Thyroid gland (tissue), 4 donors: ENCODE results near the gene S100A9. TPM values are rescaled to one million over a fixed set of nuclear protein-coding genes. Genes with fewer than 3 reads are reported as not detected.
"Not testable (repeated sequence)": the region's sequence is repeated elsewhere in the genome, so short reads cannot be mapped to it uniquely, and the experiment has no call there.

ENCODE experiments used
- DNase-seq, 2 donors: peaks; one replicate each; pipeline ENCODE4 v3.0.0-alpha.2; 2019
- H3K27ac ChIP-seq, 3 donors: fragments of 200-600 bp; sonication (generic); 1 replicate in 2 of 3; 2 replicates in 1 of 3; pipeline ENCODE4 v1.5.1; 2016 to 2019; ENCODE audit warnings: mild to moderate bottlenecking in 1 of 3, moderate library complexity in 1 of 3
- H3K27me3 ChIP-seq: fragments of 200-600 bp; sonication (generic); one replicate; pipeline ENCODE4 v1.5.1; 2019
- H3K36me3 ChIP-seq, 2 donors: fragments of 200-600 bp; sonication (generic); one replicate each; pipeline ENCODE4 v1.5.1; 2016 to 2019
- H3K4me1 ChIP-seq, 2 donors: fragments of 200-600 bp; sonication (generic); one replicate each; pipeline ENCODE4 v1.5.1; 2017 to 2019
- H3K4me3 ChIP-seq, 3 donors: fragments of 200-600 bp; sonication (generic); replicated peaks in 1 of 3; 1 replicate in 2 of 3; 2 replicates in 1 of 3; pipeline ENCODE4 v1.5.1; 2016; ENCODE audit warnings: mild to moderate bottlenecking in 1 of 3
- H3K9me3 ChIP-seq: fragments of 200-600 bp; sonication (generic); one replicate; pipeline ENCODE4 v1.5.1; 2017
- POLR2A ChIP-seq, 2 donors: fragments of 450-650 bp; IDR thresholded peaks; one replicate each; pipeline ENCODE4 v1.6.1; 2017; ENCODE audit warnings: antibody characterized with exemption in 2 of 2, mild to moderate bottlenecking in 2 of 2, moderate library complexity in 1 of 2
- WGBS, 2 donors: methylation state at CpG; one replicate each; pipeline ENCODE4 v1.1.5; 2017; 5-methylcytosine and 5-hydroxymethylcytosine counted together
- intact Hi-C: fragments of 100-400 bp; cut with DNase I; formaldehyde crosslinking; loops from one replicate; pipeline ENCODE4 v1.15.1; 2023
- total RNA-seq, 4 donors: library from RNA; depleted of rRNA; stranded (reverse); fragments of >200 nt; gene quantifications; one replicate each; pipeline ENCODE4 v1.2.3, GENCODE V29; 2016
- TF ChIP-seq, protein P1 (sequence below), 6 experiments: fragments of 200-600 bp in 3 of 6; fragments of 450-650 bp in 3 of 6; sonication (generic) in 3 of 6; IDR thresholded peaks; one replicate each; pipeline ENCODE4 v1.5.1; 2016 to 2019; ENCODE audit warnings: antibody characterized with exemption in 6 of 6, mild to moderate bottlenecking in 2 of 6, inconsistent platforms in 1 of 6, moderate library complexity in 1 of 6

Gene S100A9
- total RNA-seq, 4 donors from 2014 or later, result 36.2 to 285 (median 66.0) TPM

DNA sequence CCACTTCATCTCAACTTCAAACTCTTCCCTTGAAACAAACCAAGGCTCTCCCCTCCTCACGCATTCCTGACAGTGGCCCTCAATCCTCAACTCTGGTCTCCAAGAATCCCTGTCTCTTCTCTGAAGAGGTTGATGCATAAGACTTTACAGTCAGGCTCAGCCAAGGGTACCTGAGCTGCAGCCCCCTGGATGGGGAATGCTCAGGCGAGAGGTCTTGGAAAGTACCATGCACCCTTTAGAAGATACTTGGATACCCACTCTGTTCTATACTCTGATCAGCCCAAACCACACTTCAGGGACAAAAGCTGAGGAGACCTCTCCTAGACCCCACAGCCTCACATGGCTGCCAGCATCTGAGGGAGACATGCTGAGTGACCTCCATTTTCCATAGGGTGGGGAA is 44.4 kb upstream of the S100A9 start:
- no peaks in the 10 kb centered on the region for H3K9me3 ChIP-seq
- H3K36me3 ChIP-seq, result no peaks in the 10 kb centered on the region
- H3K4me1 ChIP-seq, result no peaks in the 10 kb centered on the region
- intact Hi-C loops, result no loop called here
- WGBS, 2 donors, result 72 to 98% methylated on average over 2 of the region's 2 CpGs
- no peak overlapping the region for H3K4me3 ChIP-seq
- DNase-seq, result no peak
- no peak overlapping the region for H3K27ac ChIP-seq
- no peaks in the 10 kb centered on the region for H3K27me3 ChIP-seq
- no peak for TF ChIP-seq POLR2A (IDR thresholded peaks at IDR 0.05)
- TF ChIP-seq, protein P1, sequence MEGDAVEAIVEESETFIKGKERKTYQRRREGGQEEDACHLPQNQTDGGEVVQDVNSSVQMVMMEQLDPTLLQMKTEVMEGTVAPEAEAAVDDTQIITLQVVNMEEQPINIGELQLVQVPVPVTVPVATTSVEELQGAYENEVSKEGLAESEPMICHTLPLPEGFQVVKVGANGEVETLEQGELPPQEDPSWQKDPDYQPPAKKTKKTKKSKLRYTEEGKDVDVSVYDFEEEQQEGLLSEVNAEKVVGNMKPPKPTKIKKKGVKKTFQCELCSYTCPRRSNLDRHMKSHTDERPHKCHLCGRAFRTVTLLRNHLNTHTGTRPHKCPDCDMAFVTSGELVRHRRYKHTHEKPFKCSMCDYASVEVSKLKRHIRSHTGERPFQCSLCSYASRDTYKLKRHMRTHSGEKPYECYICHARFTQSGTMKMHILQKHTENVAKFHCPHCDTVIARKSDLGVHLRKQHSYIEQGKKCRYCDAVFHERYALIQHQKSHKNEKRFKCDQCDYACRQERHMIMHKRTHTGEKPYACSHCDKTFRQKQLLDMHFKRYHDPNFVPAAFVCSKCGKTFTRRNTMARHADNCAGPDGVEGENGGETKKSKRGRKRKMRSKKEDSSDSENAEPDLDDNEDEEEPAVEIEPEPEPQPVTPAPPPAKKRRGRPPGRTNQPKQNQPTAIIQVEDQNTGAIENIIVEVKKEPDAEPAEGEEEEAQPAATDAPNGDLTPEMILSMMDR (IDR thresholded peaks at IDR 0.05), result no peak

DNA sequence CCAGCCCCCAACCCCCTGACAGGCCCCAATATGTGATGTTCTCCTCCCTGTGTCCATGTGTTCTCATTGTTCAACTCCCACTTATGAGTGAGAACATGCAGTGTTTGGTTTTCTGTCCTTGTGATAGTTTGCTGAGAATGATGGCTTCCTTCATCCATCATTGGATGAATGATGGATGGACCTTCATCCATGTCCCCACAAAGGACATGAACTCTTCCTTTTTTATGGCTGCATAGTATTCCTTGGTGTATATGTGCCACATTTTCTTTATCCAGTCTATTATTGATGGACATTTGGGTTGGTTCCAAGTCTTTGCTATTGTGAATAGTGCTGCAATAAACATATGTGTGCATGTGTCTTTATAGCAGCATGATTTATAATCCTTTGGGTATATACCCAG is 43.3 kb upstream of the S100A9 start:
- H3K4me3 ChIP-seq, H3K4me1 ChIP-seq, H3K27me3 ChIP-seq, H3K36me3 ChIP-seq, H3K9me3 ChIP-seq, H3K27ac ChIP-seq, DNase-seq, intact Hi-C loops: not testable (repeated sequence)

DNA sequence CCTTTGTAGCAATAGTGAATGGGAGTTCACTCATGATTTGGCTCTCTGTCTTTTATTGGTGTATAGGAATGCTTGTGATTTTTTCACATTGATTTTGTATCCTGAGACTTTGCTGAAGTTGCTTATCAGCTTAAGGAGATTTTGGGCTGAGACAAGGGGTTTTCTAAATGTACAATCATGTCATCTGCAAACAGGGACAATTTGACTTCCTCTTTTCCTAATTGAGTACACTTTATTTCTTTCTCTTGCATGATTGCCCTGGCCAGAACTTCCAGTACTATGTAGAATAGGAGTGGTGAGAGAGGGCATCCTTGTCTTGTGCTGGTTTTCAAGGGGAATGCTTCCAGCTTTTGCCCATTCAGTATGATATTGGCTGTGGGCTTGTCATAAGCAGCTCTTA is 41.6 kb upstream of the S100A9 start:
- H3K36me3 ChIP-seq, H3K9me3 ChIP-seq, DNase-seq, H3K27me3 ChIP-seq, H3K4me1 ChIP-seq, intact Hi-C loops, H3K4me3 ChIP-seq, H3K27ac ChIP-seq: not testable (repeated sequence)

DNA sequence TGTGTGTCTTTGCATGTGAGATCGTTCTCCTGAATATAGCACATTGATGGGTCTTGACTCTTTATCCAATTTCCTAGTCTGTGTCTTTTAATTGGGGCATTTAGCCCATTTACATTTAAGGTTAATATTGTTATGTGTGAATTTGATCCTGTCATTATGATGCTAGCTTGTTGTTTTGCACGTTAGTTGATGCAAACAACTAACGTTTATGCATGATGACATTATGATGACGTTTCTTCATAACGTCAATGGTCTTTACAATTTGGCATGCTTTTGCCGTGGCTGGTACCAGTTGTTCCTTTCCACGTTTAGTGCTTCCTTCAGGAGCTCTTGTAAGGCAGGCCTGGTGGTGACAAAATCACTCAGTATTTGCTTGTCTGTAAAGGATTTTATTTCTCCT is 39.5 kb upstream of the S100A9 start:
- H3K9me3 ChIP-seq, result not testable (repeated sequence)

DNA sequence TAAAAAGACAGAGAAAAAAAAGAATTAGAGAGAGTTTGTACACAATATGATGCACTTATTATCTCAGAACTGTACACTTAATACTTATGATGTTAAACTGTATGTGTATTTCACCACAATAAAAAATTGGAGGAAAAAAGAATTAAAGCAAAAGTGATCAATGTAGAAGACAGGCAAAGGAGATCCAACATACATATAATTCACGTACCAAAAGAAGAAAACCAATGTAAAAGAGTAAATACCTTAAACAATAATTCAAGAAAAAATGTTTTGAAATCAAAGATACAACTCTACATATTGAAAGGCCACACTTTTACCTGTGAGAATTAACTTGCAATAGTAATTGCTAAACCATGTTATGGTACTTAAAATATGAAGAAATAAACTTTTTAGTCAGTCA is 35.1 kb upstream of the S100A9 start:
- Histone ChIP-seq H3K27ac (no peak overlapping the region), H3K36me3 (no peaks in the 10 kb centered on the region), H3K9me3 (no peaks in the 10 kb centered on the region), H3K4me1 (no peaks in the 10 kb centered on the region), H3K4me3 (no peak overlapping the region), H3K27me3 (no peaks in the 10 kb centered on the region)
- 39 to 42% methylated on average over 1 of the region's 1 CpG for WGBS, 2 donors
- DNase-seq, result no peak
- TF ChIP-seq, protein P1 (IDR thresholded peaks at IDR 0.05), result no peak
- no peak for TF ChIP-seq POLR2A (IDR thresholded peaks at IDR 0.05)
- intact Hi-C loops, result no loop called here

More for the DNA sequence above, 39.5 kb upstream of the S100A9 start:
- H3K4me1 ChIP-seq, H3K36me3 ChIP-seq, H3K27me3 ChIP-seq, H3K4me3 ChIP-seq, H3K27ac ChIP-seq, DNase-seq, intact Hi-C loops: not testable (repeated sequence)
- 89 to 90% methylated on average over 7 of the region's 7 CpGs for WGBS, 2 donors

DNA sequence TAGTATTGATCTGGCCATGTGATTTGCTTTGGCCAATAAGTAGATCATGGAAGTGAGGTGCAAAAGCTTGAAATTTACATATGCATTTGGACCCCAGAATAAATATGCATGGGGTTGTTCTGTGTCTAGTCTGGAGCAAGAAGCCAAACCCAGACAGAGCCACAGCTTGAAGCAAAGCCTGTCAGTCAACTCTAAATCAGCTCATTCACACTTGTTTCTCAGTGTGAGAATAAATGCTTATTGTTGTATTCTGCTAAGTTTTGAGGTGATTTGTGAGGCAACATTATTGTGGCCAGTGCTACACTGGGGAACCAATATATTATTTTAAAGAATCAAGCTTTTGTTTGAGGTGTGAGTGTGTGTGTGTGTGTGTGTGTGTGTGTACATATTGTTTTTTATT is 32.7 kb upstream of the S100A9 start:
- intact Hi-C loops, result no loop called here
- Histone ChIP-seq H3K4me3 (no peak overlapping the region), H3K36me3 (no peaks in the 10 kb centered on the region), H3K27ac (no peak overlapping the region), H3K4me1 (no peaks in the 10 kb centered on the region), H3K27me3 (no peaks in the 10 kb centered on the region), H3K9me3 (no peaks in the 10 kb centered on the region)
- TF ChIP-seq, protein P1 (IDR thresholded peaks at IDR 0.05), result no peak
- TF ChIP-seq POLR2A (IDR thresholded peaks at IDR 0.05), result no peak
- DNase-seq, result no peak

DNA sequence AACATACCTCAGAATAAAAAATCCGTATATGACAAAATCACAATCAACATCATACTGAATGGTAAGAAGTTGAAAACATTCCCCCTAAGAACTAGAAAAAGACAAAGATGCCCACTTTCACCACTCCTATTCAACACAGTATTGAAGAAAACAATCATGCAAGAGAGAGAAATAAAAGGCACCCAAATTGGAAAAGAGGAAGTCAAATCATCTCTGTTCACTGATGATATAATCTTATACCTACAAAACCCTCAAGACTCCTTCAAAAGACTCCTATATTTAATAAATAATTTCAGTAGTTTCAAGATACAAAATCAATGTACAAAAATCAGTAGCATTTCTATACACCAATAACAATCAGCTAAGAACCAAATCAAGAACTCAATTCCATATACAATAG is 23.8 kb upstream of the S100A9 start:
- no peaks in the 10 kb centered on the region for H3K27me3 ChIP-seq
- no peaks in the 10 kb centered on the region for H3K4me1 ChIP-seq
- intact Hi-C loops, result no loop called here
- WGBS, 2 donors, result 90 to 94% methylated on average over 1 of the region's 1 CpG
- TF ChIP-seq, protein P1 (IDR thresholded peaks at IDR 0.05), result no peak
- TF ChIP-seq POLR2A (IDR thresholded peaks at IDR 0.05), result no peak
- H3K9me3 ChIP-seq, result no peaks in the 10 kb centered on the region
- no peak for DNase-seq
- no peak overlapping the region for H3K4me3 ChIP-seq
- H3K36me3 ChIP-seq, result no peaks in the 10 kb centered on the region
- no peak overlapping the region for H3K27ac ChIP-seq
